Stromal cell of bone marrow (primary cell): Measurements from ENCODE around the gene ZNF787.
"Not testable (repeated sequence)": the region's sequence is repeated elsewhere in the genome, so short reads cannot be mapped to it uniquely, and the experiment has no call there.

ENCODE experiments used
- DNase-seq: peaks from one replicate; pipeline ENCODE4 v3.0.0-alpha.2; 2012; ENCODE audit warnings: low read depth

Gene ZNF787

GRCh38 chr19:56105831-56106396 lies 15.2 kb downstream of the ZNF787 start:
- not testable (repeated sequence) for DNase-seq

GRCh38 chr19:56105090-56105701 lies 15.9 kb downstream of the ZNF787 start:
- peak; percentile 60 for DNase-seq

GRCh38 chr19:56104423-56104822 lies 16.7 kb downstream of the ZNF787 start:
- no peak for DNase-seq

- no peak for DNase-seq
These were observed 18.0 kb downstream of the ZNF787 start for GRCh38 chr19:56103027-56103614.

GRCh38 chr19:56101746-56102535 lies 19.2 kb downstream of the ZNF787 start:
- DNase-seq: no peak

GRCh38 chr19:56101095-56101494 lies 20.0 kb downstream of the ZNF787 start:
- no peak for DNase-seq

GRCh38 chr19:56099638-56100539 lies 21.2 kb downstream of the ZNF787 start:
- no peak for DNase-seq

GRCh38 chr19:56098731-56099568 lies 22.1 kb downstream of the ZNF787 start:
- no peak for DNase-seq

GRCh38 chr19:56098237-56098636 lies 22.9 kb downstream of the ZNF787 start:
- DNase-seq: not testable (repeated sequence)

- DNase-seq: no peak
These were observed 23.3 kb downstream of the ZNF787 start for GRCh38 chr19:56097776-56098175.

GRCh38 chr19:56097306-56097705 lies 23.8 kb downstream of the ZNF787 start:
- DNase-seq: no peak

- DNase-seq: no peak
These were observed 24.4 kb downstream of the ZNF787 start for GRCh38 chr19:56096665-56097064.

GRCh38 chr19:56094449-56094848 lies 26.6 kb downstream of the ZNF787 start:
- no peak for DNase-seq

GRCh38 chr19:56092685-56093631 lies 28.1 kb downstream of the ZNF787 start:
- DNase-seq: no peak

- DNase-seq: no peak
These were observed 29.1 kb downstream of the ZNF787 start for GRCh38 chr19:56091751-56092546.

GRCh38 chr19:56091066-56091490 lies 30.0 kb downstream of the ZNF787 start:
- DNase-seq: no peak

- no peak for DNase-seq
These were observed 31.8 kb downstream of the ZNF787 start for GRCh38 chr19:56089344-56089743.

GRCh38 chr19:56088497-56089215 lies 32.4 kb downstream of the ZNF787 start:
- DNase-seq: no peak
